Keratinocyte (primary cell): ENCODE results near the gene GGTLC1.

Experiments used
- EZH2 ChIP-seq: IDR thresholded peaks from one replicate; pipeline ENCODE4 v1.6.1; 2012; ENCODE audit warnings: inconsistent platforms, mild to moderate bottlenecking, low read length, moderate library complexity
- TF ChIP-seq, protein P1 (sequence below), 3 experiments: IDR thresholded peaks in 1 of 3; conservative IDR thresholded peaks in 1 of 3; optimal IDR thresholded peaks in 1 of 3; 2 replicates in 2 of 3; 3 replicates in 1 of 3; pipeline versions ENCODE3 to v1.5.1; 2011; ENCODE audit warnings: low read length in 3 of 3, mild to moderate bottlenecking in 3 of 3, moderate library complexity in 2 of 3, control low read depth in 1 of 3, inconsistent platforms in 1 of 3; ENCODE audit not compliant: insufficient read depth in 2 of 3; ENCODE audit errors: extremely low read depth in 1 of 3

DNA sequence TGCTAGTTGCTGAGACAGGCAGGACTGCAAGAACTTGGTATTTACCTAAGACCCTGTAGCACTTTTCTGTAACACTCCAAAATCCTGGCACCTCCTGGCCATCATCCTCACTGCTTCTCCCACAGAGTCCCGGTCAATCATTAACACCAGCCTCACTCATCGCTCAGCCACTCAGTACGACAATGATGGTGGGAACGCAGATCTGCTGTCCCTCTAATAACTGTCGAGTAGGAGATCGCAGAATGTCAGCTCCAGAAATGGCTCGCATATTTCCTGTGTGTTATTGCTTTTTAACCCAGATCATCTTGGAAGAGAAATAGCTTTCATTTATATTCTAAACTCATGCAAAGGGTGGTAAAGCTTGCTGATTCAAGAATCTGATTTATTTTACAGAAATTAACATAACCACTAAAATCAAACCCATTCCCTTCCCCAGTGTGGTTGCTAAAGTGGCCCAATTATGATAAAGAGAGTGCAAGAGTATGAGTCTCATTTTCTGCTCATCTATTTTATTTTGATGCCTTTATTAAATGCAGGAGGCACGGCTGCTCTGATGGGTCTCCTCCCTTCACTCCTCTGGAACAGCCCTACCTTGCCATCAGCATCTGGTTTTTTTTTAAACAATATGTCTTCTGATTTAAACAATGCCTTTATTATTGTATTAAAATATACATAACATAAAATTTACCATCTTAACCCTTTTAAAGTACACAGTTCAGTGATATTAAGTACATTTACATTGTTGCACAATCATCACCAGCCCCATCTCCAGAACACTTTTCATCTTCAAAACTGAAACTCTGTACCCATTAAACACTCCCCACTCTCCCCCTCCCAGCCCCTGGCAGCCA, 28.3 kb upstream of the GGTLC1 start:
- TF ChIP-seq, protein P1, sequence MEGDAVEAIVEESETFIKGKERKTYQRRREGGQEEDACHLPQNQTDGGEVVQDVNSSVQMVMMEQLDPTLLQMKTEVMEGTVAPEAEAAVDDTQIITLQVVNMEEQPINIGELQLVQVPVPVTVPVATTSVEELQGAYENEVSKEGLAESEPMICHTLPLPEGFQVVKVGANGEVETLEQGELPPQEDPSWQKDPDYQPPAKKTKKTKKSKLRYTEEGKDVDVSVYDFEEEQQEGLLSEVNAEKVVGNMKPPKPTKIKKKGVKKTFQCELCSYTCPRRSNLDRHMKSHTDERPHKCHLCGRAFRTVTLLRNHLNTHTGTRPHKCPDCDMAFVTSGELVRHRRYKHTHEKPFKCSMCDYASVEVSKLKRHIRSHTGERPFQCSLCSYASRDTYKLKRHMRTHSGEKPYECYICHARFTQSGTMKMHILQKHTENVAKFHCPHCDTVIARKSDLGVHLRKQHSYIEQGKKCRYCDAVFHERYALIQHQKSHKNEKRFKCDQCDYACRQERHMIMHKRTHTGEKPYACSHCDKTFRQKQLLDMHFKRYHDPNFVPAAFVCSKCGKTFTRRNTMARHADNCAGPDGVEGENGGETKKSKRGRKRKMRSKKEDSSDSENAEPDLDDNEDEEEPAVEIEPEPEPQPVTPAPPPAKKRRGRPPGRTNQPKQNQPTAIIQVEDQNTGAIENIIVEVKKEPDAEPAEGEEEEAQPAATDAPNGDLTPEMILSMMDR (optimal IDR thresholded peaks at IDR 0.05 in 1 of 3, IDR thresholded peaks at IDR 0.05 in 1 of 3, conservative IDR thresholded peaks at IDR 0.05 in 1 of 3; ENCODE audit: extremely low read depth in 1 of 3, insufficient read depth in 2 of 3, low read length in 3 of 3): no peak
- TF ChIP-seq EZH2: no peak
